Fibroblast of mammary gland (primary cell): Measurements from ENCODE around the gene DYNLT1.

Source experiments
- DNase-seq: peaks from one replicate; pipeline ENCODE4 v3.0.0-alpha.2; 2010; ENCODE audit warnings: low read depth
- H3K4me3 ChIP-seq: 2 replicates; pipeline ENCODE4 v1.5.1; 2011; ENCODE audit warnings: low read depth, mild to moderate bottlenecking, low read length, moderate library complexity; ENCODE audit not compliant: control insufficient read depth
- CTCF ChIP-seq: conservative IDR thresholded peaks from 2 replicates; pipeline ENCODE4 v1.5.1; 2011; ENCODE audit warnings: low read depth, low read length, inconsistent platforms; ENCODE audit not compliant: control insufficient read depth, insufficient read depth

The DYNLT1 gene

GRCh38 chr6:158644231-158645063, at the start of gene DYNLT1:
DYNLT1 (minus strand) TSS chr6:158644743; CDS start chr6:158644708, 35 bp downstream.
- peak; percentile 82 for DNase-seq
- no peak for TF ChIP-seq CTCF
- peak within 1 kb of the TSS; percentile 87 for H3K4me3 ChIP-seq

GRCh38 chr6:158688860-158689259, 44.3 kb upstream of the DYNLT1 start:
- no peak for TF ChIP-seq CTCF
- DNase-seq, result no peak
- no peak overlapping the region for H3K4me3 ChIP-seq

- no peak for TF ChIP-seq CTCF
- no peak overlapping the region for H3K4me3 ChIP-seq
- DNase-seq, result no peak
Observed at GRCh38 chr6:158687506-158687905, 43.0 kb upstream of the DYNLT1 start.

GRCh38 chr6:158686791-158687381, 42.3 kb upstream of the DYNLT1 start:
- no peak for TF ChIP-seq CTCF
- DNase-seq, result no peak
- H3K4me3 ChIP-seq, result no peak overlapping the region

- no peak overlapping the region for H3K4me3 ChIP-seq
- TF ChIP-seq CTCF, result no peak
- no peak for DNase-seq
Observed at GRCh38 chr6:158686311-158686710, 41.8 kb upstream of the DYNLT1 start.

- TF ChIP-seq CTCF, result no peak
- no peak for DNase-seq
- H3K4me3 ChIP-seq, result no peak overlapping the region
Observed at GRCh38 chr6:158684745-158685324, 40.3 kb upstream of the DYNLT1 start.
